Activated T-helper 17 cell treated with anti-CD3 and anti-CD28 coated beads, Interleukin-2, amount 50 U/mL, for 72 hours (primary cell): Measurements from ENCODE around the gene ZNF446. TPM values are rescaled to one million over a fixed set of nuclear protein-coding genes. Genes with fewer than 3 reads are reported as not detected.
A peak's percentile ranks its signal among the peaks of the same experiment; 100 is the strongest.
"Not testable (repeated sequence)": the region's sequence is repeated elsewhere in the genome, so short reads cannot be mapped to it uniquely, and the experiment has no call there.

ENCODE experiments used
- ATAC-seq: fragments of 150-1000 bp; cut with Tn5 transposase; replicated peaks from 2 replicates; pipeline ENCODE4 v1.10.0; 2021; ENCODE audit warnings: mild to moderate bottlenecking, moderate library complexity
- H3K27ac Mint-ChIP-seq: one replicate; pipeline ENCODE4 v1.8.0; 2022; ENCODE audit warnings: mixed read lengths
- H3K27me3 Mint-ChIP-seq: one replicate; pipeline ENCODE4 v1.8.0; 2022; ENCODE audit warnings: mixed read lengths
- H3K36me3 Mint-ChIP-seq: one replicate; pipeline ENCODE4 v1.8.0; 2022; ENCODE audit warnings: low read depth, mild to moderate bottlenecking, mixed read lengths
- H3K4me1 Mint-ChIP-seq: one replicate; pipeline ENCODE4 v1.8.0; 2022; ENCODE audit warnings: mixed read lengths
- H3K4me3 Mint-ChIP-seq: one replicate; pipeline ENCODE4 v1.8.0; 2022; ENCODE audit warnings: mild to moderate bottlenecking, mixed read lengths
- H3K9me3 Mint-ChIP-seq: one replicate; pipeline ENCODE4 v1.8.0; 2022; ENCODE audit warnings: mixed read lengths
- total RNA-seq, 2 donors: library from RNA; stranded (reverse); gene quantifications; one replicate each; pipeline ENCODE4 v1.2.3, GENCODE V29; 2022

The ZNF446 gene
- total RNA-seq, 2 donors from 2014 or later: 5.8 to 6.2 TPM

DNA sequence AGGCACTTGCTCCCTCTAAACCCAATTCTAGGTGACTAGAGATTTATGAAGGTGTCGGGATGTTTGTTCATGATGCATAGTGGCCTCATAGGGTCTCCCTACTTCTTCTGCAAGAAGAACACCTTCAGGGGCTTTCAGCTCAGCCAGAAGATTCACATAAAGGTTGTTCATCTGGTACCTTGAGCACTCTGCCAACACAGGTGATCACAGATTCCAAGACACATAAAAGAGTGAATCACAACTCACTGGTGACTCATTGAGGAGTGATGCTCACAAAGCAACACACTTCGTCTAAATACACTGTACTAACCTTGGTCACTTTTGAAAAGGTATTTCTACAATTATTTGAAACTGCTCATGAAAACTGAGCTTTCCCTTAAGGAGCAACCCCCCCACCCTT, 16.1 kb upstream of the ZNF446 start:
- no peak overlapping the region for H3K4me3 Mint-ChIP-seq
- H3K4me1 Mint-ChIP-seq: no peaks in the 10 kb centered on the region
- no peaks in the 10 kb centered on the region for H3K9me3 Mint-ChIP-seq
- no peak for ATAC-seq
- no peaks in the 10 kb centered on the region for H3K27me3 Mint-ChIP-seq
- H3K27ac Mint-ChIP-seq: no peak overlapping the region
- peaks cover 7% of the 10 kb centered on the region for H3K36me3 Mint-ChIP-seq

DNA sequence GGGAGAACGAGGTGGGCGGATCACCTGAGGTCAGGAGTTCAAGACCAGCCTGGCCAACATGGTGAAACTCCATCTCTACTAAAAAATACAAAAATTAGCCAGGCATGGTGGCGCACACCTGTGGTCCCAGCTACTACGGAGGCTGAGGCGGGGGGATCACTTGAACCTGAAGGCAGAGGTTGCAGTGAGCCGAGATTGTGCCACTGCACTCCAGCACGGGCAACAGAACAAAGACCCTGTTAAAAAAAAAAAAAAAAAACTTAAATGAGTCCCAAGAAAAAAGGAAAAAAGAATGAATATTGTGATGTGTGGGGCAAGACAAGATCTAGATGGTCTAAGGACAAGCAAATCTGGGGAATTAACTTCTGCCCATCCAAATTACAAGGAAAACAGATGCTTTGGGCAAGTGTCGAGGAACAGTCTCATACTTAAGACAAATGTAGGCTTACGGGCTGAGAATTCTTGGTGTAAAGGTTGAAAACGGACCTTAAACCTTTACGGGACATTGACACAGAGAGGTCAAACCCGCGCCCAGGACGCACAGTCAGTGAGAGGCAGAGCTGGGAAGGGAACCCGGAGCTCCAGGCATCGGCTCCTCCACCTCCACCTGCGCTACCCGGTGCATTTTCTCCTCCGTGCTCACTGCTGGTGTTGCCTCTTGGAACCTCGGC, 9.9 kb upstream of the ZNF446 start:
- H3K9me3 Mint-ChIP-seq: no peaks in the 10 kb centered on the region
- H3K36me3 Mint-ChIP-seq: peaks cover 16% of the 10 kb centered on the region
- peaks cover 6% of the 10 kb centered on the region for H3K4me1 Mint-ChIP-seq
- H3K27ac Mint-ChIP-seq: peak overlapping the region; percentile 48
- ATAC-seq: peak; percentile 23
- peak overlapping the region; percentile 85 for H3K4me3 Mint-ChIP-seq
- no peaks in the 10 kb centered on the region for H3K27me3 Mint-ChIP-seq

DNA sequence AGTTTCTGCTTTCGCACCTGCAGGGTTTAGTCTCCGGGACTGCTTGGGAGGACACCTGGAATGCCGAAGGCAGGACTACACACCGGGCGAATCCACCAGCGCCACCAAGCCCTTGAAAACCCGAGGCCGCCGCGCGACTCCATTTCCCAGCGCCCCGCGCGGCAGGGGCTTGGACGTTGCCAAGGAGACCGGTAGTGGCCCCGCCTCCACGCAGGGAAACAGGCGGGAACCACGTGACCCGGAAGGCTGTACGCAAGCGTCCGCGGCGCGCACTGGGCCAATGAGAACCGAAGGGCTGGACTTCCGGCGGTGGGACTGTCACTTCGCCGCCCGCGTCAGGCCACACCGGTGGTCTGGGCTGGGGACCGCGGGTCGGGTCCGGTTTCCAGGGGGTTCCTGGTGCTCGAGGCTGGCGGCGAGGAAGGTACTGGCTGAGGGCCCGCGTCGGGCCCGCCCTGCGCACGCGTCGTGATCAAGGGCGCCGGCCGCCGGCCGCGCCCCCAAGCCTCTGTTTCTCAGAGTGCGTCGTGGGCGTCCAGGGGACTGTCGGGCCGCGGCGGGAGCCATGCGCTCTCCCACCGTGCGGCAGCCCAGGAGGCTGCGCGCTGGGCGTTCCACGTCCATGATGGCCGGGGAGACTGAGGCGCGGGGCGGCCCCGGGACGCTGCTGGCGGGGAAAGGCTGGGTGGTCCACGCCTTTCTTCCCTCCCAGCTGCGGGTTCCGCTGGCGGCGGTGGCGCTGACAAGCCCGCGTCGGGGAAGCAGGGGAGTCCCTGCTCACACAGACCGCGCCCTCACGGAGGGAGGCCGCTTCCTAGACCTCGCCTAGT, 9.2 kb upstream of the ZNF446 start, which contains the start of gene ZNF324:
ZNF324 (plus strand) TSS at position 321 of the 830 bp plus-strand sequence. CDS start 2,106 bp downstream, outside the sequence.
- ATAC-seq: peak; percentile 99
- Mint-ChIP-seq H3K27ac (peak within 1 kb of the TSS; percentile 79), H3K4me1 (peaks cover 6% of the 10 kb centered on the region), H3K4me3 (peak within 1 kb of the TSS; percentile 85), H3K36me3 (peaks cover 21% of the 10 kb centered on the region), H3K27me3 (no peaks in the 10 kb centered on the region), H3K9me3 (no peaks in the 10 kb centered on the region)

DNA sequence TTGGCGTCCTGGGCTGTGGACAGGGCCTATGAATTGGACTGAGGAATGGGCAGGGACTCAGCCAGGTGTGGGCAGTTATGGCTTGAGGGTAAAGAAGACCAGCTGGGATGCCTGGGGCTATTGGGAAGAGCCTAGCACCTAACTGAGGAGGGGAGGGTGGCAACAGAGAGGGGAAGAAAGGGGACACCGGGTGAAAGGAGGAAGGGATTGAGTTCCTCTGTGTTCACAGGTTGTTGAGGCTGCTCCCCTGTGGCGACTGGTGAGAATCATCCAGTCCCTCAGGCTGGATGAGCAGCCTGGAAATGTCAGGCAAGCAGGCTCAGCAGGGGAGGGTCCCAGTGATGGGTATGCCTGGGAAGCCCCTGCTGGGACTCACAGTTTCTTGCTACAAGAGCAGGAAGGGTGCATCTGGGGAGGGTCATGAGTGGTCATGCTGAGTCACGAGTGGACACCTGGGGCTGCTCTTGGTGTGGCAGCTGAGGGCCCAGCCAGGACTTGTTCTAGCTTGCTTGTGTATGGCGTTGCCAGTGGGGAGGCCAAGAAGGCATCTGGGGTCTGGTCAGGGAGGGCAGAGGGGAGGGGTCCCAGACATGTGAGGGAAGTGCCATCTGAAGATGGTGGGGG, 7.8 kb upstream of the ZNF446 start:
- H3K27ac Mint-ChIP-seq: peak overlapping the region; percentile 79
- H3K36me3 Mint-ChIP-seq: peaks cover 35% of the 10 kb centered on the region
- H3K9me3 Mint-ChIP-seq: no peaks in the 10 kb centered on the region
- no peak for ATAC-seq
- no peaks in the 10 kb centered on the region for H3K27me3 Mint-ChIP-seq
- H3K4me1 Mint-ChIP-seq: peaks cover 6% of the 10 kb centered on the region
- H3K4me3 Mint-ChIP-seq: peak overlapping the region; percentile 85

DNA sequence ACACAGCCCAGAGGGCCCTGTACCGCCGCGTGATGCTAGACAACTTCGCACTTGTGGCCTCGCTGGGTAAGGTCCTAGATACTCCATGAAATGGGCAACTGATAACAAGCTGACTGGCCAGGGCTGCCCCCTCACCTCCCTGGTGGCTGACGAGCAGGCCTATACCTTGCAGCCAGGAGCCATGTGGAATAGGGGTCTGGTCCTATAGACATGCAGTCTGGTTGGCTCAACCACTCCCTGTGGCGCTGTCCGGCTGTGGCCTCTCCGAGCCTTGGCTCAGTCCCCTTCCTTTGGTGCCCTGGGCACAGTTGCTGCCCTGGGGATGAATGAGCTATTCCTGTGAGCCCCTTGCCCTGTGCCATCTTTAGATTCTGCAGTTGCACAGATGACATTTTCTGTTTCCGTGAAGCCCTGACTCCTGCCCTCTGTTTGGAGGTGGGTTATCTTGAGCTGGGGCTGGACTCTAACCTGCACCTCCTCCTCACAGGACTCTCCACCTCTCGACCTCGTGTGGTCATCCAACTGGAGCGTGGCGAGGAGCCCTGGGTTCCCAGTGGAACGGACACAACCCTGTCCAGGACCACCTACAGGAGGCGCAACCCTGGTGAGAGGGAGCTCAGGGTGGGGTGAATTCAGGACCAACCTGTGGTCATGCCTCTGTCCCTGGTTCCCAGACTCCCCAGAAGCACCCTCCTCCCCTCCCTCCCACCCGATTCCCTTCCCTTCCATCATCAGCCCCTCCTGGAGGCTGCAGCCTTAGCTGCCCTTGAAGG, 6.7 kb upstream of the ZNF446 start:
- H3K36me3 Mint-ChIP-seq: peaks cover 35% of the 10 kb centered on the region
- no peak overlapping the region for H3K4me3 Mint-ChIP-seq
- H3K27me3 Mint-ChIP-seq: no peaks in the 10 kb centered on the region
- H3K4me1 Mint-ChIP-seq: peaks cover 6% of the 10 kb centered on the region
- no peak for ATAC-seq
- H3K27ac Mint-ChIP-seq: no peak overlapping the region
- no peaks in the 10 kb centered on the region for H3K9me3 Mint-ChIP-seq

DNA sequence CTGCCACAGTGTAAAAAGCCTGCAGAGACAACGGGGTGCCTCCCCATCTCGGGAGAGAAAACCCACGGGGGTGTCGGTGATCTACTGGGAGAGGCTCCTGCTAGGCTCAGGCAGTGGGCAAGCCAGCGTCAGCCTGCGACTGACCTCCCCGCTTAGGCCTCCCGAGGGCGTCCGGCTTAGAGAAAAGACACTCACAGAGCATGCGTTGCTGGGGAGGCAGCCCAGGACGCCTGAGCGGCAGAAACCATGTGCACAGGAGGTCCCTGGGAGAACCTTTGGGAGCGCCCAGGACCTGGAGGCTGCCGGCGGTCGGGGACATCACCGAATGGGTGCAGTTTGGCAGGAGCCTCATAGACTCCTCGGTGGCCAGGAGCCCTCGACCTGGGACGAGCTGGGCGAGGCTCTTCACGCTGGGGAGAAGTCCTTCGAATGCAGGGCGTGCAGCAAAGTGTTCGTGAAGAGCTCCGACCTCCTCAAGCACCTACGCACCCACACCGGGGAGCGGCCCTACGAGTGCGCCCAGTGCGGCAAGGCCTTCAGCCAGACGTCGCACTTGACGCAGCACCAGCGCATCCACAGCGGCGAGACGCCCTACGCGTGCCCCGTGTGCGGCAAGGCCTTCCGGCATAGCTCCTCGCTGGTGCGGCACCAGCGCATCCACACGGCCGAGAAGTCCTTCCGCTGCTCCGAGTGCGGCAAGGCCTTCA, 5.2 kb upstream of the ZNF446 start:
- H3K36me3 Mint-ChIP-seq: peaks cover 35% of the 10 kb centered on the region
- not testable (repeated sequence) for H3K9me3 Mint-ChIP-seq, H3K27ac Mint-ChIP-seq, ATAC-seq, H3K4me1 Mint-ChIP-seq, H3K4me3 Mint-ChIP-seq, H3K27me3 Mint-ChIP-seq

DNA sequence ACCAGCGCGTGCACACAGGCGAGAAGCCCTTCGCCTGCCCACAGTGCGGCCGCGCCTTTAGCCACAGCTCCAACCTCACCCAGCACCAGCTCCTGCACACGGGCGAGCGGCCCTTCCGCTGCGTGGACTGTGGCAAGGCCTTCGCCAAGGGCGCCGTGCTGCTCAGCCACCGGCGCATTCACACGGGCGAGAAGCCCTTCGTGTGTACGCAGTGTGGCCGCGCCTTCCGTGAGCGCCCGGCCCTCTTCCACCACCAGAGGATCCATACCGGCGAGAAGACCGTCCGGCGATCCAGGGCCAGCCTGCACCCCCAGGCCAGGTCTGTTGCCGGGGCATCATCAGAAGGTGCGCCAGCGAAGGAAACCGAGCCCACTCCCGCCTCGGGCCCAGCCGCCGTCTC, 4.4 kb upstream of the ZNF446 start:
- peaks cover 11% of the 10 kb centered on the region for H3K4me1 Mint-ChIP-seq
- no peak for ATAC-seq
- H3K9me3 Mint-ChIP-seq: no peaks in the 10 kb centered on the region
- no peaks in the 10 kb centered on the region for H3K27me3 Mint-ChIP-seq
- no peak overlapping the region for H3K4me3 Mint-ChIP-seq
- peaks cover 35% of the 10 kb centered on the region for H3K36me3 Mint-ChIP-seq
- no peak overlapping the region for H3K27ac Mint-ChIP-seq

DNA sequence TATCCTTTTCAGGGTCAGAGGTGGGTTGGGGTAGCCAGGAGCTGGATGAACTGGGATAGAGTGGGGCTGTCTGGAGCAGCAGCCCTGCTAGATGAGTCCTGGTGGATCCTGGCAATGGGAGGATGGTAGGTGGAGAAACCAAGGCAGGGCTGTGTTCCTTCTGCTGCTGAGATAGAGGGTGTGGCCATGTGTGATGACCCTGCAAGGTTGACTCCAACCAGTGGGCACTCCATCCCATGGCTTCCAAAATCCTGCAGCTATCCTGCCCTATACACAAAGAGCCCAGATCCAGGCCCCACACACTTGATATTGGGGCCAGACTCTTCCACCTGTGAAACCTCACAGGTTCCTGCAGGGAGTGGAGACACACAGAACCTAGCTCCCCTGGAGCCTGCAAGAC, 2.4 kb upstream of the ZNF446 start:
- no peaks in the 10 kb centered on the region for H3K27me3 Mint-ChIP-seq
- H3K36me3 Mint-ChIP-seq: peaks cover 35% of the 10 kb centered on the region
- peaks cover 10% of the 10 kb centered on the region for H3K4me1 Mint-ChIP-seq
- peak overlapping the region; percentile 88 for H3K4me3 Mint-ChIP-seq
- no peaks in the 10 kb centered on the region for H3K9me3 Mint-ChIP-seq
- no peak for ATAC-seq
- H3K27ac Mint-ChIP-seq: peak overlapping the region; percentile 17

DNA sequence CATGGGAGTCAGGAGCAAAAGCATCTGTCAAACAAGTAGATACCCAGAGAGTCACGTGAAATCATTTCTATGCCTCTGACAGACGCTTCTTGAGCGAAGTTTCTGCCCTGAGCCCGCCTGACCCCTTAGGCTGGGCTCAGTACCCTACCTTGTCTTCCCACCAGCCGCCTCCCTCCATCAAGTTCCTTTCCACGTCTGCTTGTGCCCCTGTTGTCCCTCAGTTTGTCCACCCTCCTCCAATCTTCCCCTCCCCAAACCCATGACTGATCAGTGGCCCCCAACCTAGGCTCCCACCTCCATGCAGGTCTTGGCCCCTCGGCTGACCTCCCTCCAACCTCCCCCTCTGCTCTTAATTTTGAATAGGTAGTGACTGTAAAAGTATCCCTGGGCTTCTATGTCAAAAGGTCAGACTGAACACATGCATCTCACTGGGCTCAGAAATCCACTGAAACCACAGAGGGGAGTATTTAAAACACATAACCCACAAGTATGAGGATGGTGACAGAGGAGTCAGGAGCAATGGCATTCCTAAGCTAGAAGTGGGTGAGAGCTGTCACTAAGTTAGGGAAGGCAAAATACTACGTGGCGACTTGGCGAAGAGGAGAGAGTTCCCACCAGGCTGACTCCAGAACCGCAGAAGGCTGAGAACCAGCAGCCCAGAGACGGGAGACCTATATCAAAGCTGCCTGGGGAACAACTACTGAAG, 1.7 kb upstream of the ZNF446 start:
- peak overlapping the region; percentile 17 for H3K27ac Mint-ChIP-seq
- peaks cover 10% of the 10 kb centered on the region for H3K4me1 Mint-ChIP-seq

DNA sequence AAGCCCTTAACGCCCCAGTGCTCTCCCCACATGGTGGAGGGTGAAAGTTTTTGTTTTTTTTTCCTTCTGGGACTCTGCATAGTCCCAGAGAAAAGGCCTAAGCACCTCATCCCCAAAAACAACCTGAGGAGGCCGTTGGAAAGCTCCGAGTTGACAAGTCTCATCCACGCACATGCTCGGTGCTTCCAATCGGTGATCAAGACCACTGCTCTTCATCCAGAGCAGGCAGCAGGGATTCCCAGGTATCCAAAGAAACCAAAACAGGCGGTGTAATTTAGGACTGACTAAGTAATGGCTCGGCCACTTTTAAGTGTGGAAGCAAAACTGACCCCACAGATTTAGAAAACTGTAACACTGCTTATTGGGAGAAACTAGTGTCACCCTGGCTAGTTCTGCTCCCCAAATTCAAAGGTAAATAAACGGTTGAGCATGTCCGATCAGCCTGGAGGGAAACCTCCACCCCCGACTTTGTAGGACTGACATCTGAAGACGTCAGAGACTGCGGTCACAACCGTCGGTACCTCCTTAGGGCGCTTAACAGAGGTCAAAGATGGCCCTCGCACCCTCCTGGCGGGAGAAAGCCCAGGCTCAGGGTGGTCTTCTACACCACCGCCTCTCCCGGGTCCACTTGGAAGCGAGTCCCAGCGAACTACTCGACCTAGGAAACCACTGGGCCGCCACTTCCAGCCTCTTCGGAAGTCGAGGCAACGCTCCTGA, 997 bp upstream of the ZNF446 start:
- Mint-ChIP-seq H3K36me3 (peaks cover 27% of the 10 kb centered on the region), H3K4me1 (peaks cover 10% of the 10 kb centered on the region), H3K27me3 (no peaks in the 10 kb centered on the region), H3K27ac (peak overlapping the region; percentile 96), H3K4me3 (peak overlapping the region; percentile 88), H3K9me3 (no peaks in the 10 kb centered on the region)
- ATAC-seq: peak; percentile 27

More for the DNA sequence above, 1.7 kb upstream of the ZNF446 start:
- Mint-ChIP-seq H3K36me3 (peaks cover 34% of the 10 kb centered on the region), H3K4me3 (peak overlapping the region; percentile 88), H3K27me3 (no peaks in the 10 kb centered on the region), H3K9me3 (no peaks in the 10 kb centered on the region)
- no peak for ATAC-seq

DNA sequence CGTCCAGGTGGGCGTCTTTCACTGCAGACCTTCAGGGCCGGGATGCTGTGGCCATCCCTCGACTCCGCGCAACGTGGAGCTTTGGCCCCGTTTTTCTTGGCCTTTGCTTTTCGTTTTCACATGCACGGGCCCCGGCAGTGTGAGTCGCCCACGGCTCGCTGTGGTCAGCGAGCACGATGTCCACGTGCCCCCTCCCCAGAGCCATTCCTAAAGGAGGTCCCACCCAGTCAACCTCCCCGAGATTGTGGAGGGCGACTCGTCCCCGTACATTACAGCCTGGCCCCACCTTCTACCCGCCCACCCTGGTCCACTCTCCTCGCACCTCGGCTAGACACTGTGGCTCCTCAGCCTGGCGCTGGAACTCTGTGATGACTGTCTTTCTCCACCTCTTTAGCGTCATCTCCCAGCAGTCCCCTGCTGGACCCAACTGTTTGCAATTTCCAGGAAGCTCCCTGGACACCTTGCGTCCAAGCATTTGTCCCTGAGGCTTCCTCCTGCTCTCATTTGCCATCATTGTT, 405 bp downstream of the ZNF446 start:
- Mint-ChIP-seq H3K27ac (peak overlapping the region; percentile 96), H3K9me3 (no peaks in the 10 kb centered on the region), H3K36me3 (peaks cover 18% of the 10 kb centered on the region), H3K27me3 (no peaks in the 10 kb centered on the region), H3K4me1 (peaks cover 10% of the 10 kb centered on the region), H3K4me3 (peak overlapping the region; percentile 88)
- ATAC-seq: no peak

DNA sequence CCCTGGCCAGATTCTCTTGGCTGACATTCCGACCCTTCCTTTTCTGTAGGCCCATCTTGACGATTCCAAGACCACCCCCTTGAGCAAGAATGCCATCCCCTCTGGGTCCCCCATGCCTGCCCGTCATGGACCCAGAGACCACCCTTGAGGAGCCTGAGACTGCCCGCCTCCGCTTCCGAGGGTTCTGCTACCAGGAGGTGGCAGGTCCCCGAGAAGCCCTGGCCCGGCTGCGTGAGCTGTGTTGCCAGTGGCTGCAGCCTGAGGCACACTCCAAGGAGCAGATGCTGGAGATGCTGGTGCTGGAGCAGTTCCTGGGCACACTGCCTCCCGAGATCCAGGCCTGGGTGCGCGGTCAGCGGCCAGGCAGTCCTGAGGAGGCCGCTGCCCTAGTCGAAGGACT, 978 bp downstream of the ZNF446 start:
- Mint-ChIP-seq H3K27ac (peak overlapping the region; percentile 96), H3K36me3 (peaks cover 12% of the 10 kb centered on the region), H3K9me3 (no peaks in the 10 kb centered on the region), H3K4me1 (peaks cover 11% of the 10 kb centered on the region), H3K27me3 (no peaks in the 10 kb centered on the region), H3K4me3 (peak overlapping the region; percentile 88)
- ATAC-seq: no peak
